ENCODE measurements around the gene HES2. TPM values are rescaled to one million over a fixed set of nuclear protein-coding genes. Genes with fewer than 3 reads are reported as not detected.

Gene HES2
- total and polyA plus RNA-seq, 2 donors (not counting 1 experiment from before 2014, with no cell fraction given) = 0.50 TPM; not detected in 1

- Histone ChIP-seq H3K27me3 (ENCODE audit: control insufficient read depth, insufficient read depth, low read length) (peaks cover 3% of the 10 kb centered on the region), H3K9me3 (ENCODE audit: control insufficient read depth, insufficient read depth, low read depth, low read length) (no peaks in the 10 kb centered on the region), H3K79me2 (ENCODE audit: control insufficient read depth, insufficient read depth, low read length) (no peaks in the 10 kb centered on the region), H3K4me3 (replicated peaks in 1 of 4; ENCODE audit: control extremely low read depth in 1 of 4, insufficient read depth in 1 of 4, low read depth in 3 of 4, low read length in 4 of 4) (no peak overlapping the region), H3K36me3 (ENCODE audit: control insufficient read depth, insufficient read depth, low read length) (no peaks in the 10 kb centered on the region), H3K4me2 (ENCODE audit: extremely low read depth, insufficient read depth, low read length) (no peak overlapping the region), H2AFZ (ENCODE audit: low read length) (no peak overlapping the region), H4K20me1 (ENCODE audit: control insufficient read depth, extremely low read depth, insufficient read depth, low read length) (no peaks in the 10 kb centered on the region), H3K27ac (ENCODE audit: insufficient read depth, low read length) (no peak overlapping the region), H3K4me1 (ENCODE audit: control insufficient read depth, extremely low read depth, insufficient read depth, low read length) (no peaks in the 10 kb centered on the region), H3K9ac (ENCODE audit: insufficient read depth, low read length) (no peak overlapping the region)
- DNase-seq (ENCODE audit: low read depth in 2 of 2) = no peak
- TF ChIP-seq CTCF (conservative IDR thresholded peaks at IDR 0.05 in 1 of 2, IDR thresholded peaks at IDR 0.05 in 1 of 2; ENCODE audit: low read depth in 1 of 2, low read length in 2 of 2) (peak in 1 of 2 donors; percentile 8), EZH2 (IDR thresholded peaks at IDR 0.05; ENCODE audit: low read length, missing control alignments) (no peak)
Observed at GRCh38 chr1:6409053-6409452, 10.7 kb downstream of the HES2 start.

- no peak overlapping the region for H2AFZ ChIP-seq (ENCODE audit: low read length)
- no peaks in the 10 kb centered on the region for H4K20me1 ChIP-seq (ENCODE audit: control insufficient read depth, extremely low read depth, insufficient read depth, low read length)
- DNase-seq (ENCODE audit: low read depth in 2 of 2) = no peak
- H3K9me3 ChIP-seq (ENCODE audit: control insufficient read depth, insufficient read depth, low read depth, low read length) = no peaks in the 10 kb centered on the region
- H3K4me1 ChIP-seq (ENCODE audit: control insufficient read depth, extremely low read depth, insufficient read depth, low read length) = no peaks in the 10 kb centered on the region
- no peaks in the 10 kb centered on the region for H3K79me2 ChIP-seq (ENCODE audit: control insufficient read depth, insufficient read depth, low read length)
- peaks cover 3% of the 10 kb centered on the region for H3K27me3 ChIP-seq (ENCODE audit: control insufficient read depth, insufficient read depth, low read length)
- TF ChIP-seq EZH2 (IDR thresholded peaks at IDR 0.05; ENCODE audit: low read length, missing control alignments) (no peak), CTCF (conservative IDR thresholded peaks at IDR 0.05 in 1 of 2, IDR thresholded peaks at IDR 0.05 in 1 of 2; ENCODE audit: low read depth in 1 of 2, low read length in 2 of 2) (no peak)
- no peak overlapping the region for H3K9ac ChIP-seq (ENCODE audit: insufficient read depth, low read length)
- H3K36me3 ChIP-seq (ENCODE audit: control insufficient read depth, insufficient read depth, low read length) = no peaks in the 10 kb centered on the region
- no peak overlapping the region for H3K27ac ChIP-seq (ENCODE audit: insufficient read depth, low read length)
- H3K4me3 ChIP-seq (replicated peaks in 1 of 4; ENCODE audit: control extremely low read depth in 1 of 4, insufficient read depth in 1 of 4, low read depth in 3 of 4, low read length in 4 of 4) = no peak overlapping the region
- no peak overlapping the region for H3K4me2 ChIP-seq (ENCODE audit: extremely low read depth, insufficient read depth, low read length)
Observed at GRCh38 chr1:6408023-6408422, 11.7 kb downstream of the HES2 start.

GRCh38 chr1:6401673-6402072 lies 18.0 kb downstream of the HES2 start:
- no peak for DNase-seq (ENCODE audit: low read depth in 2 of 2)
- Histone ChIP-seq H2AFZ (ENCODE audit: low read length) (no peak overlapping the region), H3K4me3 (replicated peaks in 1 of 4; ENCODE audit: control extremely low read depth in 1 of 4, insufficient read depth in 1 of 4, low read depth in 3 of 4, low read length in 4 of 4) (no peak overlapping the region), H3K36me3 (ENCODE audit: control insufficient read depth, insufficient read depth, low read length) (no peaks in the 10 kb centered on the region), H3K27me3 (ENCODE audit: control insufficient read depth, insufficient read depth, low read length) (peaks cover 3% of the 10 kb centered on the region), H3K27ac (ENCODE audit: insufficient read depth, low read length) (no peak overlapping the region), H3K9ac (ENCODE audit: insufficient read depth, low read length) (no peak overlapping the region), H3K79me2 (ENCODE audit: control insufficient read depth, insufficient read depth, low read length) (no peaks in the 10 kb centered on the region), H4K20me1 (ENCODE audit: control insufficient read depth, extremely low read depth, insufficient read depth, low read length) (no peaks in the 10 kb centered on the region), H3K4me1 (ENCODE audit: control insufficient read depth, extremely low read depth, insufficient read depth, low read length) (no peaks in the 10 kb centered on the region), H3K9me3 (ENCODE audit: control insufficient read depth, insufficient read depth, low read depth, low read length) (no peaks in the 10 kb centered on the region), H3K4me2 (ENCODE audit: extremely low read depth, insufficient read depth, low read length) (no peak overlapping the region)
- no peak for TF ChIP-seq CTCF (conservative IDR thresholded peaks at IDR 0.05 in 1 of 2, IDR thresholded peaks at IDR 0.05 in 1 of 2; ENCODE audit: low read depth in 1 of 2, low read length in 2 of 2)
- no peak for TF ChIP-seq EZH2 (IDR thresholded peaks at IDR 0.05; ENCODE audit: low read length, missing control alignments)

Measured in fibroblast of lung (primary cell).